GM19463 (cell line): ENCODE data around the gene ADRA2B.

Experiments
- ATAC-seq: cut with Tn5 transposase; IDR thresholded peaks from one replicate; pipeline ENCODE4 v1.9.1; 2021; ENCODE audit warnings: mild to moderate bottlenecking, moderate library complexity; ENCODE audit not compliant: unreplicated experiment

Gene ADRA2B

DNA sequence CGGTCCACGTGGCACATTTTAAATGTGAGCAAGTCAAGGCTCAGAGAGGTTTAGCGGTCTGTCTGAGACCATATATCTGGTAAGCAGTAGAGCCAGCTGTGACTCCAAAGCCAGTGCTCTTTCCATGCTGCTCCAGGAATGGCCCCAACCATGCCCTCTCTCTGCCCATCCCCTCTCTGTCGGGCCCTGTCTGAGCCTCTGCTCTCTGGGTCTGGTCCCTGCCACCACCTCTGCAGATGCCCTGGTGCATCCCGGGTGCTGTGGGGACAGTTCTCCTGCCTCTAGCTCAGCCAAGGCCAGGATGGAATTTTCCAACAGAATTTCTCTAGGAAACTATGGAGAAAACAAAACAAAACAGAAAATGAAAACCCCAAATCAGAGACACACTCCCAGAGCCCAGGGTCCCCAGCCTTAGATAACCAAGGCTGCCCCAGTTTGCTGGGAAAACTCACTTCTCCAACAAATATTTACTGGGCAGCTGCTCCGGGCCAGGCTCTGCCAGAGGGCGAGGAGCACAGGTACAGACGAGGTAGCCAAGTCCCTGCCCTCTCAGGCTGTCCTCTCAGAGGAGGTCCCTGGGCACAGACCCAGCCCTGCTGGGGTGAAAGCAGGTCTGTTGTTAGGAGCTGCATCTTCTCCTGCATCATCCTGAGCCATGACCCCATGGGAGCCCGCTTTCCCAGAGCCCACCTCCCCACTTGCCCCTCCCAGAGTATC is 9.2 kb downstream of the ADRA2B start:
- no peak for ATAC-seq

DNA sequence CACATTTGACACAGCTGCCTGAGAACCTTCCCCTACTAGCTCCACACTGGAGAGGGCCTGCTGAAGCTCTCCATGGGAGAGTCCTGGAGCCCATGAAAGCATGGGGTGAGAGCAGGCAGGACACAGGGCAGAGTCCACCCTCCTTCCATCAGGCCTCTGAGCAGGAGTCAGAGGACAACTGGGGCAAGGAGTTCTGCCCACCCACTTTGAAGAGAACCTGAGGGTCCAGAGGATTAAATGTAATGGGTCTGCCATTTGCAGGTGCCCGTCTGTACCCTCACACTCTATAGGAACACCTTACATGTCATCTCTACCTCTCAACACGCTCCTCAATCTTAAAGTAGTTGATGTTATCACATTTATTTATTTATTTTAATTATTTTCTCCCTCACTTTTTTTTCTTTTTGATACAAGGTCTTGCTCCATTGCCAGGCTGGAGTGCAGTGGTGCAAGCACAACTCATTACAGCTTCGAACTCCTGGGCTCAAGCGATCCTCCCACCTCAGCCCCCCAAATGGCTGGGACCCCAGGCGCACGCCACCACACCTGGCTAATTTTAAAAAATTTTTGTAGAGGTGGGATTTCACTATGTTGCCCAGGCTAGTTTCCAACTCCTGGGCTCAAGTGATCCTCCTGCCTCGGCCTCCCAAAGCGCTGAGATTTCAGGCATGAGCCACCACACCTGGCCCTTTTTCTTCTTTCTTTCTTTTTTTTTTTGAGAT is 10.2 kb downstream of the ADRA2B start:
- ATAC-seq: no peak

DNA sequence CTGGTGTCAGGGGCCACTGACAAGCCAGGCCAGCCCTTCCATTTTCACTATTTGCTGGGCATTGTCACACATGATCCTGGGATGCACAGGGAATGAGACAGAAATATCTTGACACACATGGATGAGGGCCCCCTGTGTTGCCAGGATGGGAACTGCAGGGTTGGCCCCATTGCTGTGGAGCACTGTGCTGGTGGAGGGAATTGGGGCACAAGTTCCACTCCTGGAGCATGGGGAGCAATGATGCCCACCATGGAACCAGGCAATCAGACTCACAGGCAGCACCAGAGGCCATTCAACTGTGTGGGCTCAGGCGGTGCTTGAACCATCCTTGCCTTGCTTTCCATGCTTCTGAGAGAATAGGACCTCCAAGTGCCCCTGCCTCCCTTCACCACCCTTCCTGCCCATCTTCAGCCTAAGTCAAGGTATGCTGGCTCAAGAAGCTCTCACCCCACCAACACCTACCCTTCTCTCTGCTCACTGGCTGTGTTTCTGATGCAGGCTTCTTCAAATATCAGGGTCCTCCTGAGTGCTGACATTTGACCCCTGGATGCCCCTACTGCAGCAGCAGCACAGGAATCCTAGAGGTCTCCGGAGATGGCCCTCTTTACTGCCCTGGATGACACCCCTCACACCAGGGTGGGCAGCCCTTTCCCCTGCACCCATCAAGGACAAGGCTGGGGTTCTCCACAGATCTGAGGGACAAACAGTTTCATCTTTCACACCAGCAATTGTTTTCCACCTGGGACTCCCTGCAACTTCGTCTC is 11.0 kb downstream of the ADRA2B start:
- ATAC-seq: no peak

DNA sequence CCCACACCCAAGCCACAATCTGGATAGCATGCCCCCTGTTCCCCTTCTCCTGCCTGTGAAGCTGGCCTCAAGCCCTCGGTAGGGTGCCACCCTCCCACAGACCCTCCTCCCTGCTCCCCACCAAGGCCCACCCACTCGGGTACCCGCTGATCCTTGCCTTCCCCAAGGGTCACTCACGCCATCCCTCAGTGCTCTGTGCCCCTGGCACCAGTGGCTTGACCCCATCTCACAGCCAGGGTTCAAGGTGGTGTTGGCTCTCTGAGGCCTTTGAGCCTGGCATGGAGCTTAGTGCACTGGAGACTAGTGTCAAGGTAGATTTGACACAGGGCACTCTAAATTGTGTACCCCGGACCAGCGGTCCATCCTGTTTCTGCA is 11.9 kb downstream of the ADRA2B start:
- no peak for ATAC-seq

DNA sequence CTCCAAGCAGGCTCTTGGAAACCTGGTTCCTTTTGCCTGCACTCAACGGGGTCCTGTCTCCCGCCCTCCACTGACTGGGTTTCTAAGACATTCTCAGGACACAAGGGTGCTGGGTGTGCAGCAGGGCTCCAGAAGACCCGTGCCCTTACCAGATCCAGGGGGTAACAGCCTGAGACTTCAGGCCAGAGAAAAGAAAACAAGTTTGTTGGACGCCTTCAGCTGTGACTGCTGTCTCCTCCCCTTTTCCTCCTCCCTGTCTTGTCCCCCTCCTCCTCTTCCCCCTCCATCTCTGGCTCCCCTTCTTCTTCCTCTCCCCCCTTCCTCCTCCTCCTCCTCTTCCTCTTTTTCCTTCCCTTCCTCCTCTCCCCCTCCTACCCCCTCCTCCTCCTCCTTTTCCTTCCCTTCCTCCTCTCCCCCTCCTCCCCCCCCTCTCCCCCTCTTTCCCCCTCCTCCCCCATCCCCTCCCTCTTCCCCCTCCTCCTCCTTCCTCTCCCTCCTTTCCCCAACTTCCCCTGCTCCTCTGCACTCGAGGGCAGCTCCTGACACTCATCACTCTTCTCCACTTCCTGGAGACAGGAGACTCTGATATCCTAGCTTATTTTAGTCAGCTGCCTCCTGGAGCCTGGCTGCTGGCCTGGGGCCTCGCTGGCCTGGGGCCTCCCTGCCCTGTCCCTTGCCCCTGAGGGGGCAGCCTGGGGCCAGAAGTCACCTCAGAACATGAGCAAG is 12.4 kb downstream of the ADRA2B start:
- ATAC-seq: no peak

DNA sequence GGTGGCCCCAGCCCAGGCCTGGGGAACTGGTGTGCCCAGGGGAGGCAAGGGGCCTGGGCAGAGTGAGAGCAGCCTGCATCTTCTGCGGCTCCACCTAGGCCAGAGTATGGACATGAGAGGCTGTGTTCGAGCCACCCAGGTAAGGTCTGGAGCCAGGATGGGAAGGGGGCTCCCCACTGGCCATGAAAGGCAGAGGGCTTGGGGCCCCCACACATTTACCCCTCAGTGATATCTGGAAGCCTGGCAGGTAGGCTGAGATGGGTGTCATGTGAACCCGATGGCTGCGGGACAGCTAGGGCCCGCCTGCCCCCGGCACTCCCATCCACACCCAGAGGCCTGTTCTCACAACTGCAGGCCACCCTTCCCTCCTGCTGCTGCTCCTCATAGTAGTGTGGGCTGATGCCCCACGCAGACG is 13.2 kb downstream of the ADRA2B start:
- no peak for ATAC-seq

DNA sequence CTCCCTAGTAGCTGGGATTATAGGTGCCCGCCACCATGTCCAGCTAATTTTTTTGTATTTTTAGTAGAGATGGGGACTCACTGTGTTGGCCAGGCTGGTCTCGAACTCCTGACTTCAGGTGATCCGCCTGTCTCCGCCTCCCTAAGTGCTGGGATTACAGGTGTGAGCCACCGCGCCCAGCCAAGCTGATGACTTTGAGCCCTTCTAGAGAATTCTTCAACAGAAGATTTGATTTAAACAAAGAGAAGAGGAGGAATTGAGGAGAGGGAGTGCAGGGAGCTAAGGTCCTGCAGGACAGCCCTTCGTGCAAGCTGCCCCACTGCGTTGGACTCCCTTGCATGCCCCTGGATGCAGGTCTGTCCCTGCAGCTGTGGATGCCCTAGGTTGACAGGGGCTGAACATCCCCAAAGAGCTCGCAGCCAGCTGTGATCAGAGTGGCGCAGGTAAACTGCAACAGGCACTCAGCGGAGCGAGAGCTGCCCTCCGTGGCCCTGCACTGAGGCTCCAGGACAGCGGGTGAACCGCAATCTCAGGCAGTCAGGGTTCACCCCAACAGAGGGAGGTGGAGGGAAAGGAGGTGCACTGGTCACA is 13.7 kb downstream of the ADRA2B start:
- no peak for ATAC-seq

DNA sequence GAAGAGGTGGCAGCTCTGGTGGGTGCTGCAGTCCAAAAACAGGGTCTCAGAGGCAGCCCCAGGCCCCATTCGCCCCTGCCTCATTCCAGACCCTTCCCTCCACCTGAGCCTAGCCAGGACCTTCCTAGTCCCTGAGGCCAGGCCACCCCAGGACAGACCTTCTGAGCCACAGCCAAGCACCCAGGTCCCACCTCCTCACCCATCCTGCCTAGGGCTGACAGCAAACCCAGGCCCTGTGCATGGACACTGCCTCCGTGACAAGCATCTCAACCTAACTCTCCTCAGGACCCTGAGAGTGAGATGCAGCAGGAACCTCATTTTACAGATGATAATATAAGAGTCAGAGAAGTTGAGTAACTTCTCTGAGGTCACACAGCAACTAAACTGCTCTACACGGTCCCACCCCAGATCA is 15.5 kb downstream of the ADRA2B start:
- ATAC-seq: no peak

DNA sequence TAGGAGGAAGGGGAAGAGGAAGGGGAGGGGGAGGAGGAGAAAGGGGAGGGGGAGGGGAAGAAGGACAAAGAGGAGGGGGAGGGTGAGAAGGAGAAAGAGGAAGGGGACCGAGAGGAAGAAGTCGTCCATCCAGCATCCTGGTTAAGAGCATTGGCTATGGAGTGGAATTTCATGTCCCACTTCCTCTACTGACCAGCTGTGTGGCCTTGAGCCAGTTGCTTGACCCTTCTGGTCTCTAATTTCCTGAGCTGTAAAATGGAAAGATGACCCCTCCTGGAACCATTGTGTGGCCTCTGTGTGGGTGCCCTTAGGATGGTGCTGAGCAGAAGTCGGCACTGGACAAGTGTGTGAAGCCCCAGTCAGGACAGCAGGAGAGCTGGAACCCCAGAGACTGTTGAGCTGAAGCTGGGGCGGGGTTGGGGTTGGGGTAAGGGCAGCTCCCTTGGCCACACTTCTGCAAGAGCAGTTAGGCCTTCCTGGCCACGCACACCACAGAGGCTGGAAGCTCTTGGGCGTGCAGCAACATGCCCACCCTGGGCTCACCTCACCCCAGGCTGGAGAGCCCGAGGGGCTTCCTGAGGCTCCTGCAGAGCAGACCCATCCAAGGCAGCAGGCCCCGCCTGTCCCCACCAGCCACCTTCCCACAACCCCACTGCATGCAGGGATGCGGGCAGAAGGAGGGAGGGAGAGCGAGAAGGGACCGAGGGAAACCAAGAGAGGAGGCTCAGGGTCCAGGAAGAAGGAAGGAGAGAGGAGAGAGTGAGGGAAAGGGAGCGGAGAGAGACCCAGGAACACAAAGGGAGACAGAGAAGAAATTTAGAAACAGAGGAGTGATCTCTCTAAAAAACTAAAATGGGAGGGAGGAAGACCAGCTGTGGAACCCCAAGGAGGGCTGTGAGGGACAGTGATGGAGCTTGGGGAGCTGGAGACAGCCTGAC is 16.2 kb downstream of the ADRA2B start:
- ATAC-seq: no peak

DNA sequence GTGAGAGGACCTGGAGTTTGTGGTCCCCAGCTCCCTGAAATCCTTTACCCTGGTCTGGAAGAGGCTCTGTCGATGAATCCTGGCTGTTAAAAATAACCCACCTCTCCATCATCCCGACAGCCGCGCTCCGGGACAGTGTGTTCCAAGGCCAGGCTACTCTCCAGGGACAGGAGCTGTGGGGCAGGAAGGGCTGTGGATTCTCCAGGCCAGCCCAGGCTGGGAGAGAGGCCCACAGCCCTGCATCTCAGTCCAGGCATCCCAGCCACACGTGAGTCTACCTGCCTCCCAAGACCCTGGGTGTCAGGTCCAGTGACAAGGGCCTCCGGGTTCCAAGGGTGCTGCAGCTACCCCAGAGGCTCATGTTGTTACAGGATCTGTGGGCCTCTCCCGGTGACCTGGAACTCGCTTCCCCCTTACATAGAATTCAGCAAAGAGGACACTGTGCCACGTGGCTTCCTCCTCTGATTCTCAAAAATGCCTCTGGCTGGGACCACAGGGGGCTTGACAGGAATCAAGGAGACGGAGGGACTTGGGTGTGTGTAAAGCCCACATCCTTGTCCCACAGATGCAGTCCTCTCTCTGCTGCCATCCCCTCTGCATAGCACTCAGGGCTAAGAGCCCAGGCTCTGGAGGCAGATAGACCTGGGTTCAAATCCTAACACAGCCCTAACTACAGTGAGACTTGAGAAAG is 17.3 kb downstream of the ADRA2B start:
- no peak for ATAC-seq

DNA sequence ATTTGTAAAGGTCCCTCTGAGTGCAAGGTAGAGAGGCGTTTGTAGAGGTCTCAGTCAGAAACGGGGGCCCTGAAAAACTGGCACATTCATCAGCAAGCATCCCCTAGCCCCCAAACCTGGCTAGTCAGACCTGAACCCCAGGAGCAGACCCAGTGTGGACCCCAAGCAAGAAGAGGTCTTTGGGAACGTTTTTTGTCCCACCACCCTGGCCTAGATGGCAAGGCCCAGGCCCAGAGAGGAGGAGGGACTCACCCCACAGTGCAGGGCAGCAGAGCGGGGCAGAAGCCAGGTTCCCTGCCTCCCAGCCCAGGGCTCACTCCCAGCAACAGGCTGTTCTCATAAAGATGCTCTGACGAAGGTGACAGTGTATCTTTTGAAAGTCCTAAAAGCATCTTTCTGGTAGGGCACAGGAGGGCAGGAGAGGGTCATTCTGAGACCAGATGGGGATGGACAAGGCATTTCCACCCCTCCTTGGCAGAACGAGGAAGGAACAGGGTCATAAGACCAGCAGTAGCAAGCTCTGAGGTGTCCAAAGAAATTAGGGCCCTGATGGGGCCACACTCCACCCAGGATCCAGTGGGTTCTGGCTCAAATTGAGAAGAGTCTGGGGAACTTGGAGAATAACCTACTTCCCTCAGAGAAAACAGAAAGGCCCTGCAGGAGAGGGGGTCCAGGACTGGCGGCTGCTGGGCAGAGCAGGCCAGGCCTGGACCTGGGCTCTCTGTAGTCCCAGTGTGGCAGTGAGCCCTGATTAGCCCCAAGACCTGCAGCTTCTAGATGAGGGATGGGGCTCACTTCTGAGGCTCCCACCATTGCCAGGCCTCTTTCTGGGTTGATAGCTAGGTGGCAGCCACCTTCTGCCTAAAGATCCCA is 18.2 kb downstream of the ADRA2B start:
- ATAC-seq: no peak

DNA sequence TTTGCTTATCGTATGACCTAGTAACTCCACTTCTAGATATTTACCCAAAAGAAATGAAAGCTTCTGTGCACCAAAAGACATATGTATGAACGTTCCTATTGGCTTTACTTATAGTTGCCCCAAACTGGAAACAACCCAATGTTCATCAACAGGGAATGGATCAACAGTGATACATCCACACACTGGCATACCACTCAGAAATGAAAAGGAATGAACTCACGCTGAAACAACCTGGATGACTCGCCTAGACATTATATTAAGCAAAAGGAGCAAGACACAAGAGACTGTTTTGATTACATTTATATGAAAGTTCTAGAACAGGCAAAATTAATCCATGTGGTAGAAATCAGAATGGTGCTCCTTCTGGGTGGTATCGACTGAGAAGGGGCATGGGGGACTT is 18.9 kb downstream of the ADRA2B start:
- no peak for ATAC-seq

DNA sequence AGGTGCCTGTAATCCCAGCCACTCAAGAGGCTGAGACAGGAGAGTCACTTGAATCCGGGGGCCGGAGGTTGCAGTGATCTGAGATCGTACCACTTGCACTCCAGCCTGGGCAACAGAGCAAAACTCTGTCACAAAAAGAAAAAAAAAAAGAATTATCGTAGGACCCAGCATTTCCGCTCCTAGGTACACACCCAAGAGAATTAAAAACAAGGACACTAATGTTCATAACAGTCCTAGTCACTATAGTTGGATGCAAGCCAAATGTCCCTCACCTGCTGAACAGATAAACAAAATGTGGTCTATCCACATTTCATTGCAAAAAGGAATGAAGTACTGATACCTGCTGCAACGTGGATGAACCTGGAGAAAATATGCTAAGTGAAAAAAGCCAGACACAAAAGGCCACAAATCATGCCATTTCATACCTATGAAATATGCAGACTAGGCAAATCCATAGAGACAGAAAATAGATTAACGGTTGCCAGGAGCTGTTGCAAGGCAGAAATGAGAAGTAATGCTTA is 21.2 kb downstream of the ADRA2B start:
- ATAC-seq: no peak

DNA sequence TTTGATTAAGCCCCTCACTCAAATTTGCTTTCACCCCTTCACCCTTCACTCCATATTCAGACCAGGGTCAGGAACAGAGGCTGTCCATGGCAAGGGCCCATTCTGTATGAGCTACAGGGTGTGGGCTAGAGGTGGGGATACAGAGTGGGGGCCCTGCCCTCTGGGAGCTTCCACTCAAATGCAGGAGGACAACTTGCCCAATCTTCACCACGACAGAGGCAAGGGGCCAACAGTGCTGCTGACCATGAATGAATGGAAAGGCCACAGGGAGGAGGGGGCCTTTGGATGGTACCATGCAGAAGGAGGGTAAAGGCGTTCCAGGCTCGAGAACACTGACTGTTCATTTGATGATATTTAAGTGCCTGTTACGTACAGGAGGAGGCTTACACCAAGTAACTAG is 22.8 kb downstream of the ADRA2B start:
- ATAC-seq: no peak

DNA sequence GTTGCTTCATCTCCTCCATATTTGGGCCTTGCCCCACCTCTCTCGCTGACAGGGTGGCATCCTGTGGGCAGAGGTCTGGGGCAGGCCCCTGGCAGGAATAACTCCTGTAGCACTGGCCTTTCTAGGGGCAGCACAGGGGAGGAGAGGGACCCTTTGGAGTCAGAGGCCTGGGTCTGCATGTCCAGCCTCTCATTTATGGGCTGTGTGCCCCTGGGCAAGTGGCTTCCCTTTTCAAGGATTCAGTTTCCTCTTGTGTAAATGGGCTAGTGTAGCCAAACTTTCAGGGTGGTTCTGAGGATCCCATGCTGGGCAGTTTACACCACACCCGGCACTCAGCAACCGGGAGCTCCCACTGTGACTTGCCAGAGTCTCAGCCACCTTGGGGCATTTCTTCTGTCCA is 23.4 kb downstream of the ADRA2B start:
- ATAC-seq: no peak

DNA sequence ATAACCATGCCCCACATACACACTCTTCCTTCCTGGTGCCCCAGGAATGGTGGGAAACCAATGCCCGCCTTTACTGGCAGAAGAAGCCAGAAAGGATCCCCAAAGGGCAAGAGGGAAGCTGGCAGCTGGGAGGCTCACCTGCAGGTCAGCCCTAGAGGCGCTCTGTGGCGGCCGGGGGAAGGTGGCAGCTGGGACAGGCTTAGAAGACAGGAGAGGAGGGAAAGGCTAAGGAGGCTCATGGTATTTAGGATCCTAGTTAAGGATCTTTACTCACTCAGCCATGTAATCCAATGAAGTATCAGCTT is 23.8 kb downstream of the ADRA2B start:
- no peak for ATAC-seq

DNA sequence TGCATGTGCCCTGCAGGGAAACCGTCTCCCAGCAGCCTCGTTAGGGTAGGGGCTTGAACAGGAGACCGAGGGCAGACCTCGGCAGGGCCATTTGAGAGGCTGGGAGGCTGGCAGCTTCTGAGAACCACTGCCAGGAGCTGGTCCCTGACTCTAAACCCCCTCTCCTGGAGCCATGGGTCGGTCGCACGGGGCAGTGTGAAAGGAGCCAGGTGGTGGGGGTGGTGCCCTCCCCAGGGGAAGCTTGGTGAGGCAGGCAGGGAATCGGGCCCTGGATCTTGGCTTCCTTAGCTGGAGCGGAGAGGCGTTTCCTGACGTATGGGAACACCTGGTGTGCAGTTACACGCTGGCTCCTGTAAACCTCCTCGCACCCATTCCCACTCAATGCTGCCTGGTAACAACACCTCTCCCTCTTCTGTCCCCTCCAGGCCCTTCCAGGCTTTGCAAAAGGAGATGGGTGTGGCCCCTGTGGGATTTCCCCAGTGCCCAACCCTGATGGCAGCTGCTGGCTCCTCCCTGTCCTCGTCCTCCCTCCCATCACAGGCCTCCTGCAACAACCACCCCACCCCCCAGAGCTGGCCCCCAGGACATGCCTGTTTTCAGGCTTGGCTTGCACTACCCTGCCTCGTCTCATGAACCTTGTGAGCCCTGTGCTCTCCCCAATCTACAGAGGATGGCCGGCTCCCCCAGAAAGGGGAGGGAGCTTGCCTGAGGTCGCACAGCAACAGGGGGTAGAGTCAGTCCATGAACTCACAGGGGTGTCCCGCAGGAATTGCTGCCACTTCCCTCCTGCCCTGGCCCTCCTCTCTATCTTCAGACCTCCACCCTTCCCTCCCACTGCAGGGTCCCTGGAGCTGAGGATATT is 24.4 kb downstream of the ADRA2B start:
- ATAC-seq: no peak
